Neural crest cell (in vitro differentiated cells): ENCODE results near the gene LIPC. TPM values are rescaled to one million over a fixed set of nuclear protein-coding genes. Genes with fewer than 3 reads are reported as not detected.
A peak's percentile ranks its signal among the peaks of the same experiment; 100 is the strongest.

Source experiments
- DNase-seq: peaks from one replicate; pipeline ENCODE4 v3.0.0; 2021; ENCODE audit warnings: low read depth, mixed read lengths, low spot score
- H3K27ac Mint-ChIP-seq: one replicate; pipeline ENCODE4 v1.8.0; 2021; ENCODE audit warnings: mild to moderate bottlenecking, mixed read lengths; ENCODE audit not compliant: unreplicated experiment
- H3K27me3 Mint-ChIP-seq: 2 replicates; pipeline ENCODE4 v1.8.0; 2021; ENCODE audit warnings: low read depth, mild to moderate bottlenecking, mixed read lengths
- H3K36me3 Mint-ChIP-seq: 2 replicates; pipeline ENCODE4 v1.8.0; 2021; ENCODE audit warnings: low read depth, mild to moderate bottlenecking, mixed read lengths
- H3K4me1 Mint-ChIP-seq: 2 replicates; pipeline ENCODE4 v1.8.0; 2021; ENCODE audit warnings: mixed read lengths
- H3K4me3 Mint-ChIP-seq: one replicate; pipeline ENCODE4 v1.8.0; 2021; ENCODE audit warnings: mild to moderate bottlenecking, mixed read lengths
- H3K9me3 Mint-ChIP-seq: 2 replicates; pipeline ENCODE4 v1.8.0; 2021; ENCODE audit warnings: mixed read lengths
- total RNA-seq: library from RNA; stranded (reverse); gene quantifications from 2 replicates; pipeline ENCODE4 v1.2.1, GENCODE V29; 2021
- TF ChIP-seq, protein P1 (sequence below): fragments of 200-600 bp; sonication (generic); conservative IDR thresholded peaks from 2 replicates; pipeline ENCODE4 v1.5.0; 2021; ENCODE audit warnings: antibody characterized with exemption, mild to moderate bottlenecking

The LIPC gene
- total RNA-seq, 1 donor from 2014 or later = not detected

GRCh38 chr15:58387130-58387529, 44.7 kb upstream of the LIPC start:
- Mint-ChIP-seq H3K27ac (no peak overlapping the region), H3K27me3 (no peaks in the 10 kb centered on the region), H3K9me3 (no peaks in the 10 kb centered on the region), H3K36me3 (no peaks in the 10 kb centered on the region), H3K4me3 (no peak overlapping the region), H3K4me1 (peaks cover 21% of the 10 kb centered on the region)
- no peak for DNase-seq
- TF ChIP-seq, protein P1, sequence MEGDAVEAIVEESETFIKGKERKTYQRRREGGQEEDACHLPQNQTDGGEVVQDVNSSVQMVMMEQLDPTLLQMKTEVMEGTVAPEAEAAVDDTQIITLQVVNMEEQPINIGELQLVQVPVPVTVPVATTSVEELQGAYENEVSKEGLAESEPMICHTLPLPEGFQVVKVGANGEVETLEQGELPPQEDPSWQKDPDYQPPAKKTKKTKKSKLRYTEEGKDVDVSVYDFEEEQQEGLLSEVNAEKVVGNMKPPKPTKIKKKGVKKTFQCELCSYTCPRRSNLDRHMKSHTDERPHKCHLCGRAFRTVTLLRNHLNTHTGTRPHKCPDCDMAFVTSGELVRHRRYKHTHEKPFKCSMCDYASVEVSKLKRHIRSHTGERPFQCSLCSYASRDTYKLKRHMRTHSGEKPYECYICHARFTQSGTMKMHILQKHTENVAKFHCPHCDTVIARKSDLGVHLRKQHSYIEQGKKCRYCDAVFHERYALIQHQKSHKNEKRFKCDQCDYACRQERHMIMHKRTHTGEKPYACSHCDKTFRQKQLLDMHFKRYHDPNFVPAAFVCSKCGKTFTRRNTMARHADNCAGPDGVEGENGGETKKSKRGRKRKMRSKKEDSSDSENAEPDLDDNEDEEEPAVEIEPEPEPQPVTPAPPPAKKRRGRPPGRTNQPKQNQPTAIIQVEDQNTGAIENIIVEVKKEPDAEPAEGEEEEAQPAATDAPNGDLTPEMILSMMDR = no peak

DNA sequence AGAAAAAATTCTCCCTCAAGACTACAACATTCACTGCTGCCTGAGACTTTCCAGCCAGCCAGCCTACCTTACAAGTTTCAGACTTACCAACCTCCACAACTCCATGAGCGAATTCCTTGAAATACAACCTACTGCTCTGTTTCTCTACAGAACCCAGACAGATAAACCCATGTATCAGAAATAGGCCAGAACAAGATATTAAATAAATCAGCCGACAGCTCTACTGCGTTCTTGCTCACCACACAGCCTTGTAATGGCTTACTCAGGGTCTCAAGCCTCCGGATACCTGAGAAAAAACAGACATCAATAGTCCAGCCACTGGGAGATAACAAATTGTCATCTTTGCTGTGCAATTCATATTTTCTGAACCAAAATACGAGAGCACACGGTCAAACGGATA, 43.6 kb upstream of the LIPC start:
- peaks cover 24% of the 10 kb centered on the region for H3K4me1 Mint-ChIP-seq
- DNase-seq = no peak
- peak overlapping the region; percentile 24 for H3K27ac Mint-ChIP-seq
- no peaks in the 10 kb centered on the region for H3K9me3 Mint-ChIP-seq
- H3K36me3 Mint-ChIP-seq = no peaks in the 10 kb centered on the region
- TF ChIP-seq, protein P1 = no peak
- no peak overlapping the region for H3K4me3 Mint-ChIP-seq
- H3K27me3 Mint-ChIP-seq = no peaks in the 10 kb centered on the region

- DNase-seq = no peak
Measured at GRCh38 chr15:58390118-58390517, 41.7 kb upstream of the LIPC start.

DNA sequence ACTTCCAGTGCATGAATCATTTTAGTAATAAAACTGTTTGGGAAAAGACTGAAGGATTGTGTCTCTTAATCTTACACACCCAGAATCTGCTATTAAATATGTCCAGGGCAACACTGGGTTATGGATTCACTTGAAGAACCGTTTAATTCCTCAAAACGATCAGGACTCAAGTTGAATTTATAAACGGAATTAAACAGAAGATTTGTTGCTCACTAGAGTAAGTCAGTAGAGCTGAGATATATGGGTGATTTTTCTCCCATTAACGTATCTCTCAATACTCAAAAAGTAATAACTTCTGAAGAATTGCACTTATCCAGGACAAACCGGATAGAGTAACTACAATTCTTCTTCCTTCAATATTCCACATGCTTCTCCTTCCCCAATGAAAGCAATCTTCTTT, 41.1 kb upstream of the LIPC start:
- Mint-ChIP-seq H3K9me3 (no peaks in the 10 kb centered on the region), H3K27ac (no peak overlapping the region), H3K27me3 (no peaks in the 10 kb centered on the region), H3K4me1 (peaks cover 20% of the 10 kb centered on the region), H3K4me3 (no peak overlapping the region), H3K36me3 (no peaks in the 10 kb centered on the region)
- TF ChIP-seq, protein P1 = no peak
- DNase-seq = no peak

More at GRCh38 chr15:58390118-58390517, 41.7 kb upstream of the LIPC start:
- Mint-ChIP-seq H3K27ac (no peak overlapping the region), H3K4me1 (peaks cover 20% of the 10 kb centered on the region), H3K9me3 (no peaks in the 10 kb centered on the region), H3K4me3 (no peak overlapping the region), H3K36me3 (no peaks in the 10 kb centered on the region), H3K27me3 (no peaks in the 10 kb centered on the region)
- TF ChIP-seq, protein P1 = no peak

DNA sequence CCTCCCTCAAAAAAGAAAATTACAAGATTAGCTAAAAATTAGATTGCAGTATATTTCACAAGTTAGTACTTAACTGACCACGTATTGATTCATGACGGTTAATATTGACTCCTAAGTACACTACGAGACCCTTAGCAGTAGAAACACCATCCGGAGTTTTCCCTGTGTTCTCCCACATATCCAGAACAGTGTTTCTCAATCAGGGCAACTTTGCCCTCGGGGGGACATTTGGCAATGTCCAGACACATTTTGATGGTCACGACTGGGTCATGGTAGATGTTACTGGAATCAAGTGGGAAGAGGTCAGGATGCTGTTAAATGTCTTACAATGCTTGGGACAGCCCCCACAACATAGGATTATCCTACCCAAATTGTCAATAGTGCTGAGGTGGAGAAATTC, 40.7 kb upstream of the LIPC start:
- Mint-ChIP-seq H3K27ac (no peak overlapping the region), H3K27me3 (no peaks in the 10 kb centered on the region), H3K4me3 (no peak overlapping the region), H3K4me1 (peaks cover 20% of the 10 kb centered on the region), H3K36me3 (no peaks in the 10 kb centered on the region), H3K9me3 (no peaks in the 10 kb centered on the region)
- DNase-seq = no peak
- TF ChIP-seq, protein P1 = no peak

GRCh38 chr15:58392141-58392540, 39.6 kb upstream of the LIPC start:
- DNase-seq = no peak
- H3K4me1 Mint-ChIP-seq = peaks cover 20% of the 10 kb centered on the region
- peak overlapping the region; percentile 10 for H3K27ac Mint-ChIP-seq
- no peaks in the 10 kb centered on the region for H3K36me3 Mint-ChIP-seq
- H3K9me3 Mint-ChIP-seq = no peaks in the 10 kb centered on the region
- no peaks in the 10 kb centered on the region for H3K27me3 Mint-ChIP-seq
- H3K4me3 Mint-ChIP-seq = no peak overlapping the region
- TF ChIP-seq, protein P1 = no peak
